Stimulated activated CD4-positive, alpha-beta T cell treated with anti-CD3 and anti-CD28 coated beads, Interleukin-12 subunit alpha, Interleukin-12 subunit beta, amount 100 ng/mL, for 48 hours (primary cell): ENCODE results near the gene RNF144B.
"Not testable (repeated sequence)": the region's sequence is repeated elsewhere in the genome, so short reads cannot be mapped to it uniquely, and the experiment has no call there.

Experiments used
- DNase-seq, 3 donors: peaks; one replicate each; pipeline ENCODE4 v3.0.0-alpha.2; 2020; ENCODE audit warnings: low read depth in 2 of 3, low spot score in 1 of 3

The RNF144B gene

GRCh38 chr6:18387061-18387721, at the start of gene RNF144B:
RNF144B (plus strand) TSS chr6:18387350; CDS start chr6:18399535, 12,185 bp downstream.
- DNase-seq = peak; percentile 44 to 51 (median 45)

- DNase-seq = no peak
Observed at GRCh38 chr6:18339599-18339998, 47.6 kb upstream of the RNF144B start.

- DNase-seq = no peak
Observed at GRCh38 chr6:18340781-18341551, 46.2 kb upstream of the RNF144B start.

GRCh38 chr6:18342223-18342622, 44.9 kb upstream of the RNF144B start:
- no peak for DNase-seq

GRCh38 chr6:18343741-18344140, 43.4 kb upstream of the RNF144B start:
- DNase-seq = peak in 1 of 3 donors; percentile 4

- DNase-seq = no peak
Observed at GRCh38 chr6:18347021-18347577, 40.1 kb upstream of the RNF144B start.

- DNase-seq = no peak
Observed at GRCh38 chr6:18347866-18348265, 39.3 kb upstream of the RNF144B start.

- DNase-seq = no peak
Observed at GRCh38 chr6:18349386-18349785, 37.8 kb upstream of the RNF144B start.

- DNase-seq = no peak
Observed at GRCh38 chr6:18350271-18350670, 36.9 kb upstream of the RNF144B start.

GRCh38 chr6:18350712-18351111, 36.4 kb upstream of the RNF144B start:
- DNase-seq = no peak

GRCh38 chr6:18352001-18352400, 35.1 kb upstream of the RNF144B start:
- no peak for DNase-seq

- DNase-seq = no peak
Observed at GRCh38 chr6:18352842-18353241, 34.3 kb upstream of the RNF144B start.

GRCh38 chr6:18353251-18353650, 33.9 kb upstream of the RNF144B start:
- no peak for DNase-seq

GRCh38 chr6:18357546-18357945, 29.6 kb upstream of the RNF144B start:
- not testable (repeated sequence) for DNase-seq

GRCh38 chr6:18359237-18359885, 27.8 kb upstream of the RNF144B start:
- no peak for DNase-seq

GRCh38 chr6:18360188-18360587, 27.0 kb upstream of the RNF144B start:
- DNase-seq = no peak

- DNase-seq = no peak
Observed at GRCh38 chr6:18362058-18362561, 25.0 kb upstream of the RNF144B start.

GRCh38 chr6:18363746-18364145, 23.4 kb upstream of the RNF144B start:
- no peak for DNase-seq

- DNase-seq = not testable (repeated sequence)
Observed at GRCh38 chr6:18364561-18364960, 22.6 kb upstream of the RNF144B start.

GRCh38 chr6:18367371-18367770, 19.8 kb upstream of the RNF144B start:
- no peak for DNase-seq

- DNase-seq = no peak
Observed at GRCh38 chr6:18368277-18369105, 18.7 kb upstream of the RNF144B start.
